Measurements from ENCODE around the gene IZUMO1.
"Not testable (repeated sequence)": the region's sequence is repeated elsewhere in the genome, so short reads cannot be mapped to it uniquely, and the experiment has no call there.

Gene IZUMO1

DNA sequence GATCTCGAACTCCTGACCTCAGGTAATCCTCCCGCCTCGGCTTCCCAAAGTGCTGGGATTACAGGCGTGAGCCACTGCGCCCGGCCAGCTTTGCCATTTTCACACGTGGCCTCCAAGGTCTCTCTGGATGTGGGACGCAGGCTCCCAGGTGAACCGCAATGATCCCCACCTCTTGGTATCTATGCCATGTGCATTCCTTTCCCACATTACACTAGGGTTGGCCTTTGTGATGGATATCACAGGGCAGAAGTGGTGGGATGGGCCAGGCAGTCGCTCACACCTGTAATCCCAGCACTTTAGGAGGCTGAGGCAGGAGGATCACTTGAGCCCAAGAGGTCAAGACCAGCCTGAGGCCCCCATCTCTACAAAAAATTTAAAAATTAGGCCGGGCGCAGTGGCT, 31.0 kb upstream of the IZUMO1 start:
- Histone ChIP-seq H3K4me3 (ENCODE audit: insufficient read depth, low read depth, low read length, poor library complexity, severe bottlenecking) (no peak overlapping the region), H3K27me3 (replicated peaks; ENCODE audit: control insufficient read depth, insufficient read depth, low read length, poor library complexity, severe bottlenecking) (no peaks in the 10 kb centered on the region), H3K4me1 (ENCODE audit: control insufficient read depth, insufficient read depth, low read length, poor library complexity, severe bottlenecking) (peaks cover 3% of the 10 kb centered on the region), H3K9me3 (ENCODE audit: control insufficient read depth, low read length) (no peaks in the 10 kb centered on the region), H3K36me3 (ENCODE audit: control insufficient read depth, insufficient read depth, low read length) (no peaks in the 10 kb centered on the region), H3K27ac (ENCODE audit: insufficient read depth, low read length, poor library complexity, severe bottlenecking) (no peak overlapping the region)
- DNase-seq = no peak

GRCh38 chr19:48777139-48777538, 30.4 kb upstream of the IZUMO1 start:
- Histone ChIP-seq H3K4me3 (ENCODE audit: insufficient read depth, low read depth, low read length, poor library complexity, severe bottlenecking) (no peak overlapping the region), H3K36me3 (ENCODE audit: control insufficient read depth, insufficient read depth, low read length) (no peaks in the 10 kb centered on the region), H3K27ac (ENCODE audit: insufficient read depth, low read length, poor library complexity, severe bottlenecking) (no peak overlapping the region), H3K27me3 (replicated peaks; ENCODE audit: control insufficient read depth, insufficient read depth, low read length, poor library complexity, severe bottlenecking) (no peaks in the 10 kb centered on the region), H3K4me1 (ENCODE audit: control insufficient read depth, insufficient read depth, low read length, poor library complexity, severe bottlenecking) (no peaks in the 10 kb centered on the region), H3K9me3 (ENCODE audit: control insufficient read depth, low read length) (no peaks in the 10 kb centered on the region)
- no peak for DNase-seq

DNA sequence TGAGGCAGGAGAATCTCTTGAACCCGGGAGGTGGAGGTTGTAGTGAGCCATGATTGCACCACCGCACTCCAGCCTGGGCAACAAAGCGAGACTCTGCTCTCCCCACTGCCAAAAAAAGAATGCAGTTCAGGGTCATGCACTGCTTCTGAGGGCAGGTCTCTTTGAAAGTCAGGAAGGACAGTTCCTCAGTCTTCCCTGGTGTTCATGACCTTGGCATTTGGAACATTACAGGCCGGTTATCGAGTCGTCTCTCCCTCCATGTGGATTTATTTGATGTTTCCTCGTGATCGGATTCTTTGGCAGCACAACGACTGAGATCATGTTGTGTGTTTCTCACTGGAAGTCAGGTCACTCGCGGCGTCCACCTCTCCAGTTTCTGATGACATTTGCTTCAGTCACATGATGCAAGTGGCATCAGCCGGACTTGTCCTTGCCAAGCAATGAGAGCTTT, 25.8 kb upstream of the IZUMO1 start:
- DNase-seq = no peak
- H3K4me1 ChIP-seq (ENCODE audit: control insufficient read depth, insufficient read depth, low read length, poor library complexity, severe bottlenecking) = no peaks in the 10 kb centered on the region
- no peak overlapping the region for H3K4me3 ChIP-seq (ENCODE audit: insufficient read depth, low read depth, low read length, poor library complexity, severe bottlenecking)
- H3K36me3 ChIP-seq (ENCODE audit: control insufficient read depth, insufficient read depth, low read length) = no peaks in the 10 kb centered on the region
- no peaks in the 10 kb centered on the region for H3K27me3 ChIP-seq (replicated peaks; ENCODE audit: control insufficient read depth, insufficient read depth, low read length, poor library complexity, severe bottlenecking)
- H3K9me3 ChIP-seq (ENCODE audit: control insufficient read depth, low read length) = no peaks in the 10 kb centered on the region
- no peak overlapping the region for H3K27ac ChIP-seq (ENCODE audit: insufficient read depth, low read length, poor library complexity, severe bottlenecking)

DNA sequence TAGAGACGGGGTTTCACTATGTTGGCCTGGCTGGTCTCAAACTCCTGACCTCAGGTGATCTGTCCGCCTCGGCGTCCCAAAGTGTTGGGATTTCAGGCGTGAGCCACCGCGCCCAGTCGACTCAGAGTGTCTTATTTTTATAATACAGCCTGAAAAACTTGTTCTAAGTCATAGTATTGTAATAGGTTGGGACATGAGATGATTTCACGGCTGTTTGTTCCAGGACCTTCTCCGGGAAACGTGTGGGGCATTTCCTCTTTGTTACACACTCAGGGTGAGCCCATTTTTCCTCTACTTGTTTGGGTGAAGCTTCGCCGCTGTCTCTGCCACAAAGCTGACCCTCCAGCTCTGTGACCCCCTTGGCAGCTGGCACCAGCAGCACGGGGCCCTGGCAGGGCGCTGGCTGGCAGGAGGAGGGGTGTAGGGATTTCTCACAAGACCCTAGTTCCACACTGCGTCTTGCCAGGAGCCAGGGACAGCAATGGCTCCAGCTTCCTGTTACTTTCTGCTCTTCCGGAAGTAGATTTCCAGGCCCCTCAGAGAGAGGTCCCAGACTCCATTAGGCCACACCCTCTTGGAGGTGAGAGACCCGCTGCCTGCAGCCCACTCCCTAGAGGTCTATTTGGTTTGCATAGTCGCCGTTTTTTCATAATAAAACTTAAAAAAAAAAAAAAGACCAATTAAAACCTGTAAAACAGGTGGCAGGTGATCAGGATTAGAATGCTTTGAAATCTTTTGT, 24.2 kb upstream of the IZUMO1 start:
- Histone ChIP-seq H3K27ac (ENCODE audit: insufficient read depth, low read length, poor library complexity, severe bottlenecking) (no peak overlapping the region), H3K9me3 (ENCODE audit: control insufficient read depth, low read length) (no peaks in the 10 kb centered on the region), H3K27me3 (replicated peaks; ENCODE audit: control insufficient read depth, insufficient read depth, low read length, poor library complexity, severe bottlenecking) (no peaks in the 10 kb centered on the region), H3K4me3 (ENCODE audit: insufficient read depth, low read depth, low read length, poor library complexity, severe bottlenecking) (no peak overlapping the region), H3K4me1 (ENCODE audit: control insufficient read depth, insufficient read depth, low read length, poor library complexity, severe bottlenecking) (no peaks in the 10 kb centered on the region), H3K36me3 (ENCODE audit: control insufficient read depth, insufficient read depth, low read length) (no peaks in the 10 kb centered on the region)
- DNase-seq = no peak

- Histone ChIP-seq H3K36me3 (ENCODE audit: control insufficient read depth, insufficient read depth, low read length) (no peaks in the 10 kb centered on the region), H3K27ac (ENCODE audit: insufficient read depth, low read length, poor library complexity, severe bottlenecking) (no peak overlapping the region), H3K27me3 (replicated peaks; ENCODE audit: control insufficient read depth, insufficient read depth, low read length, poor library complexity, severe bottlenecking) (no peaks in the 10 kb centered on the region), H3K9me3 (ENCODE audit: control insufficient read depth, low read length) (no peaks in the 10 kb centered on the region), H3K4me1 (ENCODE audit: control insufficient read depth, insufficient read depth, low read length, poor library complexity, severe bottlenecking) (no peaks in the 10 kb centered on the region), H3K4me3 (ENCODE audit: insufficient read depth, low read depth, low read length, poor library complexity, severe bottlenecking) (no peak overlapping the region)
- no peak for DNase-seq
Observed at GRCh38 chr19:48770266-48770665, 23.6 kb upstream of the IZUMO1 start.

DNA sequence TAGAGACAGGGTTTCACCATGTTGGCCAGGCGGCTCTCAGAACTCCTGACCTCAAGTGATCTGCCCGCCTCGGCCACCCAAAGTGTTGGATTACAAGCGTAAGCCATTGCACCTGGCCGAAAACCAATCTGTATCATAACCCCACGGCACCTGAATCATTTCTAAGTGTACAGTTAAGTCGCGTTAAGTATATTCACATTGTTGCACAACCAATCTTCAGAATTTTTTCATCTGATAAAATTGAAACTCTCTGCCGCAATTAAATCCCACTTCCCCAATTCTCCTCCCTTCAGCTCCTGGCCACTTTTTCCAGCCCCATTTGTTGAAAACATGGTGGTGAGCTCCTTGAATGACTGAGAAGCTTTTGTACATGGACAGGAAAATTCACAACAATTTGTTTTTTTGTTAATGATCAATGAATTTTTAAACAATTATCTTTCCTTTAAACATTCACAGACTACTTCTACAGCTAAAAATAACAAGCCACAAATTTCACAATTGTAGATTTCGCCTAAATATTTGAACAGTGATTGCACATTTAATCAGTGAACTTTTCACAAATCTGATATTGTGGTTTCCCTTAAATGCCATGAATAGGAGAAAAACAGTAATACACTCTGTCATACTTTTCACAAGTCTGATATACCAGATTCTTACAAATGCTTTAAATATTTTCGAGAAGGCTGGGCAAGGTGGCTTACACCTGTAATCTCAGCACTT, 22.4 kb upstream of the IZUMO1 start:
- Histone ChIP-seq H3K36me3 (ENCODE audit: control insufficient read depth, insufficient read depth, low read length) (no peaks in the 10 kb centered on the region), H3K4me3 (ENCODE audit: insufficient read depth, low read depth, low read length, poor library complexity, severe bottlenecking) (no peak overlapping the region), H3K27me3 (replicated peaks; ENCODE audit: control insufficient read depth, insufficient read depth, low read length, poor library complexity, severe bottlenecking) (no peaks in the 10 kb centered on the region), H3K4me1 (ENCODE audit: control insufficient read depth, insufficient read depth, low read length, poor library complexity, severe bottlenecking) (no peaks in the 10 kb centered on the region), H3K9me3 (ENCODE audit: control insufficient read depth, low read length) (no peaks in the 10 kb centered on the region), H3K27ac (ENCODE audit: insufficient read depth, low read length, poor library complexity, severe bottlenecking) (no peak overlapping the region)
- no peak for DNase-seq

DNA sequence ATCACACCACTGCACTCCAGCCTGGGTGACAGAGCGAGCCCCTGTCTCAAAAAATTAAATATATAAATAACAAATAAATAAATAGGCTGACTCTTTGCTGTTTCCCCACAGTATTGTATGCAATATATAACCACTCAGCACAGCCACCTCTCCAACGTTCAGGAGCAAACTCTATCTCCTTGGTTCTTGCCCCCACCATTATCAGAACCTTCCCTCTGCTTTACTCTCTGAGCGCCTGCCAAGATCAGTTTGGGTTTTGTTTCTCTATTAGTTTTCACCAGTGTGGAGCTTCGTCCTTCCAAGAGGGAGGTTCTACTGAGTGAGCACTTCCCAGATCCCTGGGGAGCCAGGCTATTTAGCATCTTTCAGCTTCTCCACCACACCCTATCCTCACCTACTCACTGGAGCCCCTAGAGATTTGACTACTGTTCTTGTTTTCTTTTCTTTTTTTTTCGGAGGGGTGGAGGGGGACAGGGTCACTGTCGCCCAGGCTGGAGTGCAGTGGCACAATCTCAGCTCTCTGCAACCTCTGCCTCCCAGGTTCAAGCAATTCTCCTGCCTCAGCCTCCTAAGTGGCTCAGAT, 21.6 kb upstream of the IZUMO1 start:
- not testable (repeated sequence) for H3K27me3 ChIP-seq (replicated peaks; ENCODE audit: control insufficient read depth, insufficient read depth, low read length, poor library complexity, severe bottlenecking); H3K4me3 ChIP-seq (ENCODE audit: insufficient read depth, low read depth, low read length, poor library complexity, severe bottlenecking); H3K36me3 ChIP-seq (ENCODE audit: control insufficient read depth, insufficient read depth, low read length); H3K9me3 ChIP-seq (ENCODE audit: control insufficient read depth, low read length); DNase-seq; H3K4me1 ChIP-seq (ENCODE audit: control insufficient read depth, insufficient read depth, low read length, poor library complexity, severe bottlenecking); H3K27ac ChIP-seq (ENCODE audit: insufficient read depth, low read length, poor library complexity, severe bottlenecking)

DNA sequence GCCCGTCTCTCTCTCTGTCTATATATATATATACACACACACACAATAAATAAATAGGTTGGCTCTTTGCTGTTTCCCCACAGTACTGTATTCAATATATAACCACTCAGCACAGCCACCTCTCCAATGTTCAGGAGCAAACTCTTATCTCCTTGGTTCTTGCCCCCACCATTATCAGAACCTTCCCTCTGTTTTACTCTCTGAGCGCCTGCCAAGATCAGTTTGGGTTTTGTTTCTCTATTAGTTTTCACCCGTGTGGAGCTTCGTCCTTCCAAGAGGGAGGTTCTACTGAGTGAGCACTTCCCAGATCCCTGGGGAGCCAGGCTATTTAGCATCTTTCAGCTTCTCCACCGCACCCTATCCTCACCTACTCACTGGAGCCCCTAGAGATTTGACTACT, 19.1 kb upstream of the IZUMO1 start:
- H3K4me3 ChIP-seq (ENCODE audit: insufficient read depth, low read depth, low read length, poor library complexity, severe bottlenecking); H3K27me3 ChIP-seq (replicated peaks; ENCODE audit: control insufficient read depth, insufficient read depth, low read length, poor library complexity, severe bottlenecking); DNase-seq; H3K9me3 ChIP-seq (ENCODE audit: control insufficient read depth, low read length); H3K4me1 ChIP-seq (ENCODE audit: control insufficient read depth, insufficient read depth, low read length, poor library complexity, severe bottlenecking); H3K27ac ChIP-seq (ENCODE audit: insufficient read depth, low read length, poor library complexity, severe bottlenecking); H3K36me3 ChIP-seq (ENCODE audit: control insufficient read depth, insufficient read depth, low read length): not testable (repeated sequence)

- no peaks in the 10 kb centered on the region for H3K27me3 ChIP-seq (replicated peaks; ENCODE audit: control insufficient read depth, insufficient read depth, low read length, poor library complexity, severe bottlenecking)
- DNase-seq = no peak
Observed at GRCh38 chr19:48760504-48761205, 13.9 kb upstream of the IZUMO1 start.

GRCh38 chr19:48757741-48758144, 11.0 kb upstream of the IZUMO1 start:
- peaks cover 9% of the 10 kb centered on the region for H3K4me1 ChIP-seq (ENCODE audit: control insufficient read depth, insufficient read depth, low read length, poor library complexity, severe bottlenecking)
- no peaks in the 10 kb centered on the region for H3K9me3 ChIP-seq (ENCODE audit: control insufficient read depth, low read length)
- H3K27me3 ChIP-seq (replicated peaks; ENCODE audit: control insufficient read depth, insufficient read depth, low read length, poor library complexity, severe bottlenecking) = peaks cover 4% of the 10 kb centered on the region
- no peak for DNase-seq
- no peak overlapping the region for H3K4me3 ChIP-seq (ENCODE audit: insufficient read depth, low read depth, low read length, poor library complexity, severe bottlenecking)
- H3K36me3 ChIP-seq (ENCODE audit: control insufficient read depth, insufficient read depth, low read length) = no peaks in the 10 kb centered on the region
- no peak overlapping the region for H3K27ac ChIP-seq (ENCODE audit: insufficient read depth, low read length, poor library complexity, severe bottlenecking)

More at GRCh38 chr19:48760504-48761205, 13.9 kb upstream of the IZUMO1 start:
- Histone ChIP-seq H3K27ac (ENCODE audit: insufficient read depth, low read length, poor library complexity, severe bottlenecking) (no peak overlapping the region), H3K4me1 (ENCODE audit: control insufficient read depth, insufficient read depth, low read length, poor library complexity, severe bottlenecking) (peaks cover 2% of the 10 kb centered on the region), H3K9me3 (ENCODE audit: control insufficient read depth, low read length) (no peaks in the 10 kb centered on the region), H3K36me3 (ENCODE audit: control insufficient read depth, insufficient read depth, low read length) (no peaks in the 10 kb centered on the region), H3K4me3 (ENCODE audit: insufficient read depth, low read depth, low read length, poor library complexity, severe bottlenecking) (no peak overlapping the region)
